HepG2 (cell line): ENCODE measurements around the gene OGFR. TPM values are rescaled to one million over a fixed set of nuclear protein-coding genes. Genes with fewer than 3 reads are reported as not detected.

Experiments used
- CBX1 ChIP-seq: IDR thresholded peaks from one replicate; pipeline ENCODE4 v1.6.1; 2016; ENCODE audit warnings: antibody characterized with exemption, low read depth
- E2F5 ChIP-seq: sonication (generic); formaldehyde crosslinking; conservative IDR thresholded peaks from 2 replicates; pipeline ENCODE4 v1.4.0; 2020; ENCODE audit warnings: missing genetic modification reagents
- HCFC1 ChIP-seq: fragments of 150-350 bp; IDR thresholded peaks from 2 replicates; pipeline ENCODE4 v1.6.1; 2014; ENCODE audit warnings: low read depth, low read length
- HMG20A ChIP-seq: IDR thresholded peaks from 2 replicates; pipeline ENCODE4 v1.6.1; 2016; ENCODE audit warnings: borderline replicate concordance
- IKZF4 ChIP-seq: sonication (generic); formaldehyde crosslinking; IDR thresholded peaks from 2 replicates; pipeline ENCODE4 v1.5.1; 2020; ENCODE audit warnings: borderline replicate concordance, mild to moderate bottlenecking, low read depth, missing genetic modification reagents; ENCODE audit errors: not compliant biosample characterization
- MED13 ChIP-seq: sonication (generic); formaldehyde crosslinking; IDR thresholded peaks from 2 replicates; pipeline ENCODE4 v1.5.0; 2020; ENCODE audit warnings: missing genetic modification reagents
- MIER3 ChIP-seq: IDR thresholded peaks from 2 replicates; pipeline ENCODE4 v1.6.1; 2016; ENCODE audit warnings: missing compliant biosample characterization, borderline replicate concordance
- SIX4 ChIP-seq: sonication (generic); formaldehyde crosslinking; IDR thresholded peaks from 2 replicates; pipeline ENCODE4 v1.4.0; 2020; ENCODE audit warnings: missing genetic modification reagents
- SKI ChIP-seq: fragments of 450-650 bp; IDR thresholded peaks from one replicate; pipeline ENCODE4 v1.6.1; 2018; ENCODE audit warnings: mild to moderate bottlenecking; ENCODE audit not compliant: partially characterized antibody
- SMARCC2 ChIP-seq: fragments of 450-650 bp; IDR thresholded peaks from 2 replicates; pipeline ENCODE4 v1.6.1; 2017; ENCODE audit warnings: antibody characterized with exemption, mild to moderate bottlenecking
- ZNF234 ChIP-seq: sonication (generic); formaldehyde crosslinking; conservative IDR thresholded peaks from 2 replicates; pipeline ENCODE4 v1.5.1; 2020; ENCODE audit warnings: mild to moderate bottlenecking, missing genetic modification reagents
- ZNF282 ChIP-seq: fragments of 450-650 bp; IDR thresholded peaks from 2 replicates; pipeline ENCODE4 v1.6.1; 2018; ENCODE audit not compliant: partially characterized antibody
- ZNF350 ChIP-seq: sonication (generic); formaldehyde crosslinking; IDR thresholded peaks from 2 replicates; pipeline ENCODE4 v1.4.0; 2020; ENCODE audit warnings: mild to moderate bottlenecking, low read depth, missing genetic modification reagents, borderline replicate concordance
- ZNF570 ChIP-seq: sonication (generic); formaldehyde crosslinking; IDR thresholded peaks from 2 replicates; pipeline ENCODE4 v1.4.0; 2020; ENCODE audit warnings: mild to moderate bottlenecking, missing genetic modification reagents, borderline replicate concordance
- ZNF777 ChIP-seq: sonication (generic); formaldehyde crosslinking; IDR thresholded peaks from 2 replicates; pipeline ENCODE4 v1.4.0; 2020; ENCODE audit warnings: missing genetic modification reagents
- ZSCAN21 ChIP-seq: sonication (generic); formaldehyde crosslinking; IDR thresholded peaks from 2 replicates; pipeline ENCODE4 v1.8.0; 2022; ENCODE audit warnings: mild to moderate bottlenecking, missing genetic modification reagents, moderate library complexity, borderline replicate concordance
- polyA plus RNA-seq, 8 experiments: library from polyadenylated mRNA; depleted of rRNA in 3 of 8; stranded (reverse) in 7 of 8; unstranded in 1 of 8; fragments of >200 nt; fragmentation: Illumina TruSeq in 4 of 8; extraction: Trizol in 4 of 8; gene quantifications; 2 replicates each; pipeline versions ENCODE4 v1.2.1 to v1.2.3, GENCODE V29; 2011 to 2016; ENCODE audit warnings: low read depth in 4 of 8, missing spikeins in 1 of 8, mixed read lengths in 1 of 8; ENCODE audit not compliant: insufficient read depth in 1 of 8
- total RNA-seq, 5 experiments: library from RNA; depleted of rRNA; stranded (reverse); fragments of >200 nt; fragmentation: Illumina TruSeq; extraction: Trizol; gene quantifications; 2 replicates each; pipeline ENCODE4 v1.2.3, GENCODE V29; 2016; ENCODE audit warnings: low read depth in 1 of 5
- TF ChIP-seq, protein P1 (sequence below), 2 experiments: IDR thresholded peaks; 2 replicates each; pipeline ENCODE4 v1.6.1; 2011 to 2012; ENCODE audit warnings: low read length in 2 of 2, borderline replicate concordance in 1 of 2, low read depth in 1 of 2, mild to moderate bottlenecking in 1 of 2, moderate library complexity in 1 of 2
- TF ChIP-seq, protein P2 (sequence below): sonication (generic); formaldehyde crosslinking; IDR thresholded peaks from 2 replicates; pipeline ENCODE4 v1.4.0; 2020; ENCODE audit warnings: low read depth, missing genetic modification reagents
- TF ChIP-seq, protein P3 (sequence below): sonication (generic); formaldehyde crosslinking; IDR thresholded peaks from 2 replicates; pipeline ENCODE4 v1.9.0; 2021; ENCODE audit warnings: missing genetic modification reagents, mild to moderate bottlenecking, borderline replicate concordance

Gene OGFR
- total and polyA plus RNA-seq, 2 of the 13 experiments (the other 11 are each of a cell fraction or from before 2014, with no cell fraction given): 47.7 to 81.8 TPM

- TF ChIP-seq, protein P1, sequence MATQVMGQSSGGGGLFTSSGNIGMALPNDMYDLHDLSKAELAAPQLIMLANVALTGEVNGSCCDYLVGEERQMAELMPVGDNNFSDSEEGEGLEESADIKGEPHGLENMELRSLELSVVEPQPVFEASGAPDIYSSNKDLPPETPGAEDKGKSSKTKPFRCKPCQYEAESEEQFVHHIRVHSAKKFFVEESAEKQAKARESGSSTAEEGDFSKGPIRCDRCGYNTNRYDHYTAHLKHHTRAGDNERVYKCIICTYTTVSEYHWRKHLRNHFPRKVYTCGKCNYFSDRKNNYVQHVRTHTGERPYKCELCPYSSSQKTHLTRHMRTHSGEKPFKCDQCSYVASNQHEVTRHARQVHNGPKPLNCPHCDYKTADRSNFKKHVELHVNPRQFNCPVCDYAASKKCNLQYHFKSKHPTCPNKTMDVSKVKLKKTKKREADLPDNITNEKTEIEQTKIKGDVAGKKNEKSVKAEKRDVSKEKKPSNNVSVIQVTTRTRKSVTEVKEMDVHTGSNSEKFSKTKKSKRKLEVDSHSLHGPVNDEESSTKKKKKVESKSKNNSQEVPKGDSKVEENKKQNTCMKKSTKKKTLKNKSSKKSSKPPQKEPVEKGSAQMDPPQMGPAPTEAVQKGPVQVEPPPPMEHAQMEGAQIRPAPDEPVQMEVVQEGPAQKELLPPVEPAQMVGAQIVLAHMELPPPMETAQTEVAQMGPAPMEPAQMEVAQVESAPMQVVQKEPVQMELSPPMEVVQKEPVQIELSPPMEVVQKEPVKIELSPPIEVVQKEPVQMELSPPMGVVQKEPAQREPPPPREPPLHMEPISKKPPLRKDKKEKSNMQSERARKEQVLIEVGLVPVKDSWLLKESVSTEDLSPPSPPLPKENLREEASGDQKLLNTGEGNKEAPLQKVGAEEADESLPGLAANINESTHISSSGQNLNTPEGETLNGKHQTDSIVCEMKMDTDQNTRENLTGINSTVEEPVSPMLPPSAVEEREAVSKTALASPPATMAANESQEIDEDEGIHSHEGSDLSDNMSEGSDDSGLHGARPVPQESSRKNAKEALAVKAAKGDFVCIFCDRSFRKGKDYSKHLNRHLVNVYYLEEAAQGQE (IDR thresholded peaks at IDR 0.05; ENCODE audit: borderline replicate concordance in 1 of 2, low read depth in 1 of 2, low read length in 2 of 2): 0 out of 4 replicates have a peak, but pooled peaks of 1 of the 2 experiments have one; percentile 35
- TF ChIP-seq ZSCAN21 (CRISPR knock-in tag) (peak; percentile 71; the same call in 1 of the 2 replicates), MIER3 (0 out of 2 replicates have a peak, but pooled peaks have one; percentile 12), ZNF570 (0 out of 2 replicates have a peak, but pooled peaks have one; percentile 59), IKZF4 (CRISPR knock-in tag) (peak; percentile 83), HCFC1 (no peak), SKI (peak; percentile 8), SMARCC2 (no peak), HMG20A (CRISPR knock-in tag) (no peak), ZNF350 (CRISPR knock-in tag) (no peak; the same call in 1 of the 2 replicates), ZNF234 (CRISPR knock-in tag) (no peak; the same call in 1 of the 2 replicates), E2F5 (CRISPR knock-in tag) (no peak; the same call in 1 of the 2 replicates), CBX1 (peak; percentile 82), SIX4 (no peak), MED13 (CRISPR knock-in tag) (peak; percentile 74), ZNF777 (CRISPR knock-in tag) (no peak; the same call in 1 of the 2 replicates), ZNF282 (no peak)
- TF ChIP-seq, protein P2, sequence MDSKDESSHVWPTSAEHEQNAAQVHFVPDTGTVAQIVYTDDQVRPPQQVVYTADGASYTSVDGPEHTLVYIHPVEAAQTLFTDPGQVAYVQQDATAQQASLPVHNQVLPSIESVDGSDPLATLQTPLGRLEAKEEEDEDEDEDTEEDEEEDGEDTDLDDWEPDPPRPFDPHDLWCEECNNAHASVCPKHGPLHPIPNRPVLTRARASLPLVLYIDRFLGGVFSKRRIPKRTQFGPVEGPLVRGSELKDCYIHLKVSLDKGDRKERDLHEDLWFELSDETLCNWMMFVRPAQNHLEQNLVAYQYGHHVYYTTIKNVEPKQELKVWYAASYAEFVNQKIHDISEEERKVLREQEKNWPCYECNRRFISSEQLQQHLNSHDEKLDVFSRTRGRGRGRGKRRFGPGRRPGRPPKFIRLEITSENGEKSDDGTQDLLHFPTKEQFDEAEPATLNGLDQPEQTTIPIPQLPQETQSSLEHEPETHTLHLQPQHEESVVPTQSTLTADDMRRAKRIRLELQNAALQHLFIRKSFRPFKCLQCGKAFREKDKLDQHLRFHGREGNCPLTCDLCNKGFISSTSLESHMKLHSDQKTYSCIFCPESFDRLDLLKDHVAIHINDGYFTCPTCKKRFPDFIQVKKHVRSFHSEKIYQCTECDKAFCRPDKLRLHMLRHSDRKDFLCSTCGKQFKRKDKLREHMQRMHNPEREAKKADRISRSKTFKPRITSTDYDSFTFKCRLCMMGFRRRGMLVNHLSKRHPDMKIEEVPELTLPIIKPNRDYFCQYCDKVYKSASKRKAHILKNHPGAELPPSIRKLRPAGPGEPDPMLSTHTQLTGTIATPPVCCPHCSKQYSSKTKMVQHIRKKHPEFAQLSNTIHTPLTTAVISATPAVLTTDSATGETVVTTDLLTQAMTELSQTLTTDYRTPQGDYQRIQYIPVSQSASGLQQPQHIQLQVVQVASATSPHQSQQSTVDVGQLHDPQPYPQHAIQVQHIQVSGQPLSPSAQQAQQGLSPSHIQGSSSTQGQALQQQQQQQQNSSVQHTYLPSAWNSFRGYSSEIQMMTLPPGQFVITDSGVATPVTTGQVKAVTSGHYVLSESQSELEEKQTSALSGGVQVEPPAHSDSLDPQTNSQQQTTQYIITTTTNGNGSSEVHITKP (CRISPR knock-in tag): no peak
- TF ChIP-seq, protein P3, sequence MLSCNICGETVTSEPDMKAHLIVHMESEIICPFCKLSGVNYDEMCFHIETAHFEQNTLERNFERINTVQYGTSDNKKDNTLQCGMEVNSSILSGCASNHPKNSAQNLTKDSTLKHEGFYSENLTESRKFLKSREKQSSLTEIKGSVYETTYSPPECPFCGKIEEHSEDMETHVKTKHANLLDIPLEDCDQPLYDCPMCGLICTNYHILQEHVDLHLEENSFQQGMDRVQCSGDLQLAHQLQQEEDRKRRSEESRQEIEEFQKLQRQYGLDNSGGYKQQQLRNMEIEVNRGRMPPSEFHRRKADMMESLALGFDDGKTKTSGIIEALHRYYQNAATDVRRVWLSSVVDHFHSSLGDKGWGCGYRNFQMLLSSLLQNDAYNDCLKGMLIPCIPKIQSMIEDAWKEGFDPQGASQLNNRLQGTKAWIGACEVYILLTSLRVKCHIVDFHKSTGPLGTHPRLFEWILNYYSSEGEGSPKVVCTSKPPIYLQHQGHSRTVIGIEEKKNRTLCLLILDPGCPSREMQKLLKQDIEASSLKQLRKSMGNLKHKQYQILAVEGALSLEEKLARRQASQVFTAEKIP (CRISPR knock-in tag): no peak
Measured at GRCh38 chr20:62795023-62795761, 9.4 kb upstream of the OGFR start (continued).
